Germinal center (tissue), 1 donor: ENCODE data around the gene MTNR1A.

Experiments used
- DNase-seq: peaks from one replicate; pipeline ENCODE4 v3.0.0; 2012; ENCODE audit warnings: mixed read lengths, low spot score

MTNR1A gene

GRCh38 chr4:186554914-186555827, at the start of gene MTNR1A:
MTNR1A (minus strand) TSS chr4:186555567; CDS start chr4:186555365, 202 bp downstream.
- no peak for DNase-seq

GRCh38 chr4:186604124-186604807, 48.9 kb upstream of the MTNR1A start:
- DNase-seq: no peak

GRCh38 chr4:186602978-186603377, 47.6 kb upstream of the MTNR1A start:
- no peak for DNase-seq

GRCh38 chr4:186599483-186599882, 44.1 kb upstream of the MTNR1A start:
- no peak for DNase-seq

- no peak for DNase-seq
Measured at GRCh38 chr4:186598686-186599085, 43.3 kb upstream of the MTNR1A start.

GRCh38 chr4:186596850-186597390, 41.6 kb upstream of the MTNR1A start:
- DNase-seq: no peak

- DNase-seq: no peak
Measured at GRCh38 chr4:186596346-186596745, 41.0 kb upstream of the MTNR1A start.

GRCh38 chr4:186593587-186593973, 38.2 kb upstream of the MTNR1A start:
- no peak for DNase-seq

GRCh38 chr4:186592966-186593586, 37.7 kb upstream of the MTNR1A start:
- no peak for DNase-seq

- DNase-seq: no peak
Measured at GRCh38 chr4:186592445-186592844, 37.1 kb upstream of the MTNR1A start.

GRCh38 chr4:186591651-186592050, 36.3 kb upstream of the MTNR1A start:
- no peak for DNase-seq

GRCh38 chr4:186588503-186588902, 33.1 kb upstream of the MTNR1A start:
- no peak for DNase-seq

GRCh38 chr4:186587416-186588018, 32.1 kb upstream of the MTNR1A start:
- DNase-seq: peak; percentile 25

GRCh38 chr4:186586205-186586604, 30.8 kb upstream of the MTNR1A start:
- no peak for DNase-seq

GRCh38 chr4:186584912-186585311, 29.5 kb upstream of the MTNR1A start:
- no peak for DNase-seq

GRCh38 chr4:186581421-186581820, 26.1 kb upstream of the MTNR1A start:
- DNase-seq: no peak

- no peak for DNase-seq
Measured at GRCh38 chr4:186580669-186581068, 25.3 kb upstream of the MTNR1A start.

- DNase-seq: no peak
Measured at GRCh38 chr4:186570193-186570996, 15.0 kb upstream of the MTNR1A start.

GRCh38 chr4:186569533-186570192, 14.3 kb upstream of the MTNR1A start:
- DNase-seq: no peak

GRCh38 chr4:186566068-186566467, 10.7 kb upstream of the MTNR1A start:
- no peak for DNase-seq

GRCh38 chr4:186563761-186564160, 8.4 kb upstream of the MTNR1A start:
- DNase-seq: no peak
